GF-D8 (cell line): ENCODE data around the gene GRAMD1B.
A peak's percentile ranks its signal among the peaks of the same experiment; 100 is the strongest.

Experiments
- DNase-seq: peaks from one replicate; lab custom pipeline; 2025; lab: John Stamatoyannopoulos, UW

GRAMD1B gene

DNA sequence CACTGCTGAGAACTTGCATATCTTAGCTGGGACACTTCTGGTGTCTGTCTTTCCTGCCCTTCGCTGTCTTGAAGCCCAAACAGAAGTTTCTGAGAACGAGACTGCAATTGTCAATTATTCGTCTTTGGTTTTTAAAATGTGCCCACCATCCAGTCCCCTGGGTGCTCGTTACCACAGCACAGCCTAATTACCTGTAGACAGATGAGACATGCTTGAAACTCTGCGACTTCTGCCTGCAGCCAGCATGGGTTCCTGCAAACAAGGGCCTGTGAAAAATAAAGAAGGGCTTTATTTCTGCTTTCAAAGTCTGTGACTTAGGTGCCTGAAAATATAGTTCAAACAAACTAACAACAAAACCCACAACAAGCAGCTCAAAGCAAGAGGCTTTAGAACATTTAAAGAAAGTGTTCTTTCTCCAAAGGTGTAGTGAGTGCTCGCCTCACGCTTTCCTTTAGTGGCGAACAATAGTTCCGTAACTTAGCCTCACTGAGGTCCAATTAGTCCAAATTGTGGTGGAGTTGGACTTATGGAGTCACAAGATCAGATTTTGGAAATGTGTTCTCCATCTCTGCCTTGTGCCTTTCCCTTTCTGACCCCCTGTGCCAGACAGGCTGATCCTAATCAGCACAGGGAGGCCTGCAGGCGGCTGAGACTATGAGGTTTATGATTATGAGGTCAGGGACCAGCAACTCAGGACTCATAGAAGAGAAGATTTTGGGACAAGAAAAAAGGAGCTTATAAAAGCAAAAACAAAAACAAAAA is 20.4 kb upstream of the GRAMD1B start:
- DNase-seq, result no peak

- no peak for DNase-seq
Observed at GRCh38 chr11:123410218-123410549, 19.9 kb upstream of the GRAMD1B start.

DNA sequence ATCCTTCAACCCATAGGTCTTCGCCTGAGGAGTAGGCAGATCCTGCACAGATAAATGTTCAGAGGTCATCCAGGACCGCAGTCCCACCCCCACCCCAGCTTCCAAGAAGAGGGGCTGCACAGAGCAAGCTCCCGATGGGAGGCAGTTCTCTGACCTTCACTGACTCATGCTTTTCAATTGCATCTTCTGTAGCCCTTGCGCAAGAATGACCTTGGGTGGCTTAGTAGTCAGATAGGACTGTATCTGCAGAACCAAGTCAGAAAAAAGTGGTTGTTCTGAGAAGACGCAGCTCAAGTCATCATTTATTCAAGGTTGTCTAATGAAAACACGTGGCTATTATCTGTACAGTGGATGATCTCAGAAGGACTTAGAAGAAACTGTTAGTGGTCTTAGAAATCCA is 16.4 kb upstream of the GRAMD1B start:
- DNase-seq, result no peak

DNA sequence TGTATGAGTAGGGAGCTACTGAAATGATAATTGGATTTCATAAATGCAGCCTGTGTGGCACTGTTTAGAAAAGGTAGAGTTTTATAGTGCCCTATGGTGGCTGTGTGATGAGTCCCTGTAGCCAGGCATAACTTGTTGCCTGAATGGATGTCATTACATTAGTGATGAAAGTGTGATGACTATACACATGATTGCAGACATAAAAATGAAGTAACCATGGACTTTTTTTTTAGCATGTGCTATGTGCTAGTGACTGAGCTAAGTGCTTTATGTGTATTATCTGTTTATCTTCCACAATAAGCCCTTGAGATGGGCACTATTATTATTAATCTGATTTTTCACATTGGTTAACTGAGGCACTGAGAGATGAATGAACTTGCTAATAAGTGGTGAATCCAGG is 13.5 kb upstream of the GRAMD1B start:
- no peak for DNase-seq

GRCh38 chr11:123418351-123419114 is 11.5 kb upstream of the GRAMD1B start:
- DNase-seq, result no peak

GRCh38 chr11:123419731-123420452 is 10.2 kb upstream of the GRAMD1B start:
- DNase-seq, result no peak

DNA sequence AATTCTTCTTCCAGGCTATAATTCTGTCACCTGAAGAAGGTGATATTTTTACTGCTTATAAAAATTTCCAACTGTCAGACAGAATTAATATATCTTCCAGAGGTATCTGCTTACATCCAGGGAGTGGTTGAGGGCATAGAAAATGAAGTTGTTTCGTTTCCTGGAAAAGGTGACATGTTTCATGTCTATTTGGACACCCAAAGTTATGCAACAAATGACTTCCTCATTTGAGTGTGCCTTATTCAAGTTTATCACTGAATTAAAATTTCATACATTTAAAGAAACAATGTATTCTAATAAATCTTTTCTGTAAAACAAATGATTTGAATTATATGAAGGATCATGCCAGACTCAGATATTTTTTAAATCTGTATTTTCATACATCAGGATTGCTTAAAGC is 8.5 kb upstream of the GRAMD1B start:
- peak; percentile 88 for DNase-seq

GRCh38 chr11:123425367-123425766 is 4.7 kb upstream of the GRAMD1B start:
- no peak for DNase-seq

- DNase-seq, result no peak
Observed at GRCh38 chr11:123426789-123427188, 3.3 kb upstream of the GRAMD1B start.

DNA sequence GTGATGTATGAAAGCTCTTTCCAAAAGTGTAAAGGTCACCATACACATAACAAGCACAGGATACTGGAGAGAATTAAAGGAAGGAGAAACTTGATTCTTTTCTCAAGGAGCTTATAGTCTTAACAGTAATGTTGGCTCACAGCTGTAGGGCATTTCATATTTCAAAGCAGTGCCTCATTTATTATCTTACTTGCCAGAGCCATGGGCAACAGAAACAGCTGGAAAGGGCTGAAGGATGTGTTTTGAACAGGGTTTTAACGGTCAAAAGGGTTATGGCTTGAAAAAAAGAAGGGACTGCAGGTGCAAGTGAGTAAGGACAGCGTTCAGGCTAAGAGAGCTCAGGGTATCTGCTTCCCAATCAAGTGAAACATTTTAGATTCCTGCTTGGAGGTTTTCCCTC is 2.7 kb upstream of the GRAMD1B start:
- no peak for DNase-seq

DNA sequence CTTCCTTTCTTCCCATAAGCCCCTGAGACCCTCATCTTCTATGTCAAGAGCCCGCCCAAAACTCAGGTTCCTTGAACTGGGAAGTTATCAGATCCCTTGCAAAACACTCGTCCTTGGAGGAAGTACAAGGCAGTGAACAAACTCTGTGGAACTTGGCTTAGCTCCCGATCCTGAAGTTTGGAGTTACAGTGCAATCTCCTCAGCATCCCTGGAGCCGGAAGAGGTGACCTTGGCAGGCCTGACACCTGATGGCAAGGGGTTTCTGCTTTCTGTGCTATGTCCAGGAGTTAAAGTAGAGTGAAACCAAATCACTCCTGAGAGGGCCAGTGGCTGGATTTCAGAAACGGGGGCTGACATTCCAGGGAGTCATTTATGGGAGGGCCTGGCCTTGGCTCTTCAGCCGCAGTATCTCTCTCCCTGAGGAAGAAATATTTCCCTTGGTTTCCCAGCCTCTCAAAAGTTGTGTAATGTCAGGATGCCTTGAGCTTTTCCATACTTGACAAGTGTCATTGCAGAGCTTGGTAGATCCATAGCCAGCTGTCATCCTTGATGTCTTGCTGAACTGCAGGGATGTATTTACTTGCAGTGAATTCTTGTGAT is 1.9 kb upstream of the GRAMD1B start:
- no peak for DNase-seq

- no peak for DNase-seq
Observed at GRCh38 chr11:123429336-123429735, 733 bp upstream of the GRAMD1B start.

- DNase-seq, result peak; percentile 37
Observed at GRCh38 chr11:123430721-123431497, 840 bp downstream of the GRAMD1B start.

DNA sequence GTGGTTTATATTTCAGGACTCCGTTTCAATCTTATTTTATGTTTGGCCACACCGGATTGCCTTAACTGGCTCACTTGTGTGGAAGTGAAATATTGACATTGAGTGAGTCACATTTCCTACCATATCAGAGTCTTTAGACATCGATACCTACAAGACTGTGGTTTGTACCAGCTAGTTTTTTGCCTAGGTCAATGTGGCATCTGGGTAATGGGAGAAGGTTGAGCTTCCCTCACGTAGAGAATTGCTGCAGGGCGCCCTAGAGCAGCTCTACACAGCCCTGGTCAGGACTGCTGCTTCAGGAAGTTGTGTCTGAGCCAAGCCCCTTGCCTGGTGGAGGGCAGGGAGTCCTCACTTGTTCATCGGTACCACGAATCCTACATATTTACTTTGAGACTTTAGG is 1.6 kb downstream of the GRAMD1B start:
- no peak for DNase-seq

DNA sequence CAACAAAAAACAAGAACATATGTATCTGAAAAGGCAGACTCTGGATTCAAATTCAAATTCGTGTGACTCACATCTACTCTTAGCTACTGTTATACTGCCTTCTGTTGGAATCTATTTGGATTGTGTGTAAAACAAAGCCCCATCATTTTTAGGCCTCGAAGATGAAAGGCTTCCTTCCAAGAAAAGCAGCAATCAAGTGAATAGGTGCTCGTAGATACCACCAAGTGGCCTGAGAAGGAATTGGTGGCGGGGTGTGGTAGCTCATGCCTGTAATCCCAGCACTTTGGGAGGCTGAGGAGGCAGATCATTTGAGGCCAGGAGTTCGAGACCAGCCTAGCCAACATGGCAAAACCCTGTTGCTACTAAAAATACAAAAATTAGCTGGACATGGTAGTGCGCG is 4.2 kb downstream of the GRAMD1B start:
- no peak for DNase-seq

DNA sequence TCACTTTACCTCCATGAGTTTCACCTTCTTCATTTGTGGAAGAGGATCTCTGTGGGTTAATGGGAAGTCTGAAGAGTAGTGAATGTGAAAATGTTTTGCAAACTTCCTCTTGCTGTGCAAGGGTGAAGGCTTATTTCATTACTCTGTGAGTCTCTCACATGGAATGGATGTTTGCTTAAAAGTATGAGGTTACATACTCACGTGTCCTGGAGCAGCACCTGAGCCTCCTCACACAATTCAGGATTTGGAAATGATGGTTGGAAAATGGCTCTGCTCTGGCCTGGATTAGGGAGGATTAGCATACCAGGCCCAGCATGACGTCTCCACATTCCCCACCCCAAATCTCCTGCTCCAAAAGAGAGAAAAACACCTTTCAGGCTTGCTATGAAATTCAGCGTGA is 4.8 kb downstream of the GRAMD1B start:
- DNase-seq, result no peak

DNA sequence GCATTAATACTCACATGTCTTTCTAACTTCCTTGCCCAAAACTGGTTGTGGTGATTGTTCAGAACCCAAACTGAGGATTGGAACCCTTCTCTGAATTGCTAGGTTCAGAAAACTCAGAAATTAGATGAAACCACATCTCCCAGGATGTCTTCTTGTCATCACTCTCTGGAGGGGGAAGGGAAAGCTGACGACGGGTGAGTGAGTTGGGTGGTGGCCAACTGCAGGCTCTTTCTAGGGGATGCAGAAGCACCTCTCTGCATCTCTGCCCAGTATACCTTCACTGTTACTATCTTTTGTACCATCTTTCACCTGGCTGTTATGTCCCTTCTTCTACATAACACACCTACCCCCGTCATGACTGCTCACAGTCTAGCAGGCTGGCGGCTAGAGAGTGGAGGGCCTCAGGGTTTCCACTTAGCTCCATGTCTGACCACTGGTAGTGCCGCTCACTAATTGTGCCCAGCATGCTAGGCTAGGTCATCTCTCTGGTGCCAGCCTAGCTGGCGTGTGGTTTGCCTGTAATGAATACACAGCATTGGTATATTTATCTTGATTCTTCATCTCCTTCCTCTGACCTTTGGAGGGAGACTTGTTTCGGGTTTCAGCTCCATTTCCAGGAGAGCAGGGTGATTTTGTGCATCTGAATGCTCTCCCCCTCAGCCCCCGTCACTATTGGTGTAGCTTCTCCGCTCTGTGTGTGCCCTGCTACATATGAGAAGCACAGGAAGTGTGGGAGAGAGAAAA is 7.3 kb downstream of the GRAMD1B start:
- no peak for DNase-seq

- DNase-seq, result no peak
Observed at GRCh38 chr11:123438131-123438627, 8.1 kb downstream of the GRAMD1B start.

DNA sequence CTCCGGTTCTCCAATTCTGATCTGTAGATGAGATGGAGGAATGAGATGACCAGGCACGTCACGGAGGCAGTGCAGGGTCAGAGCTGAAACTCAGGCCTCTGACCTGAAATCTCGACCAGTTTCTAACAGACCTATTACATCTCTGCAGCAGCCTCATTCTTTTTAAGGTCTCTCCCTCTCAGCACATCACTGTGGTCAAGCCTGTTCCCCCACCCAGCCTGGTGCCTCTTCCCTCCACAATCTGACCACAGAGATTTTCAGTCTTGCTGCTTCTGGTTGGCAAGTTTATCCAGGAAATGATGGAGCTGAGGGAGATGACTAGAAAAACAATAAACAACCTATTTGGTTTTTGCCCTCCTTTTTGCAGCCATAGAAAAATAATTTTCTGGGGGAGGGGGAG is 9.5 kb downstream of the GRAMD1B start:
- DNase-seq, result no peak

DNA sequence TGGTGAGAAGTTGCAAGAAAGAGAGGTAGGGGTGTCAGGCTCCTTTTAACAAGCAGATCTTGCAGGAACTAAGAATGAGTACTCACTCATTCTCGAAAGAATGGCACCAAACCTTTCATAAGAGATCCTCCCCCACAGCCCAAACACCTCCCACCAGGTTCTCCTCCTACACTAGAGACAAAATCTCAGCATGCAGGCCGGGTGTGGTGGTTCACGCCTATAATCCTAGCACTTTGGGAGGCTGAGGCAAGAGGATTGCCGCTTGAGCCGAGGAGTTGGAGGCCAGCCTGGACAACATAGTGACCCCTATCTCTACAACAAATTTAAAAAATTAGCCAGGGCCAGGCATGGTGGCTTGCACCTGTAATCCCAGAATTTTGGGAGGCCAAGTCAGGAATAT is 11.1 kb downstream of the GRAMD1B start:
- DNase-seq, result no peak
